ENCODE data around the gene C14orf119.

C14orf119 gene

GRCh38 chr14:23140371-23140770 is 45.1 kb downstream of the C14orf119 start:
- in situ Hi-C loops (cut with MboI; ENCODE audit: low pct_unique_long_range_greater_than_20kb, low sequenced_read_pairs, unreplicated experiment) = no loop called here
- DNase-seq (ENCODE audit: low spot score) = no peak
- no peak for TF ChIP-seq CTCF (IDR thresholded peaks at IDR 0.05; ENCODE audit: extremely low read depth, insufficient read depth, missing control alignments)

GRCh38 chr14:23141706-23142444 is 46.6 kb downstream of the C14orf119 start:
- in situ Hi-C loops (cut with MboI; ENCODE audit: low pct_unique_long_range_greater_than_20kb, low sequenced_read_pairs, unreplicated experiment) = no loop called here
- no peak for TF ChIP-seq CTCF (IDR thresholded peaks at IDR 0.05; ENCODE audit: extremely low read depth, insufficient read depth, missing control alignments)
- no peak for DNase-seq (ENCODE audit: low spot score)

GRCh38 chr14:23142826-23143225 is 47.5 kb downstream of the C14orf119 start:
- in situ Hi-C loops (cut with MboI; ENCODE audit: low pct_unique_long_range_greater_than_20kb, low sequenced_read_pairs, unreplicated experiment) = no loop called here
- no peak for DNase-seq (ENCODE audit: low spot score)
- no peak for TF ChIP-seq CTCF (IDR thresholded peaks at IDR 0.05; ENCODE audit: extremely low read depth, insufficient read depth, missing control alignments)

- DNase-seq (ENCODE audit: low spot score) = no peak
- no peak for TF ChIP-seq CTCF (IDR thresholded peaks at IDR 0.05; ENCODE audit: extremely low read depth, insufficient read depth, missing control alignments)
- in situ Hi-C loops (cut with MboI; ENCODE audit: low pct_unique_long_range_greater_than_20kb, low sequenced_read_pairs, unreplicated experiment) = no loop called here
Observed at GRCh38 chr14:23143911-23144310, 48.6 kb downstream of the C14orf119 start.

GRCh38 chr14:23145794-23146350 is 50.6 kb downstream of the C14orf119 start:
- TF ChIP-seq CTCF (IDR thresholded peaks at IDR 0.05; ENCODE audit: extremely low read depth, insufficient read depth, missing control alignments) = no peak
- no peak for DNase-seq (ENCODE audit: low spot score)
- in situ Hi-C loops (cut with MboI; ENCODE audit: low pct_unique_long_range_greater_than_20kb, low sequenced_read_pairs, unreplicated experiment) = no loop called here

GRCh38 chr14:23146351-23146910 is 51.1 kb downstream of the C14orf119 start:
- no peak for TF ChIP-seq CTCF (IDR thresholded peaks at IDR 0.05; ENCODE audit: extremely low read depth, insufficient read depth, missing control alignments)
- no peak for DNase-seq (ENCODE audit: low spot score)
- in situ Hi-C loops (cut with MboI; ENCODE audit: low pct_unique_long_range_greater_than_20kb, low sequenced_read_pairs, unreplicated experiment) = no loop called here
